ENCODE measurements around the gene KLF5.

DNA sequence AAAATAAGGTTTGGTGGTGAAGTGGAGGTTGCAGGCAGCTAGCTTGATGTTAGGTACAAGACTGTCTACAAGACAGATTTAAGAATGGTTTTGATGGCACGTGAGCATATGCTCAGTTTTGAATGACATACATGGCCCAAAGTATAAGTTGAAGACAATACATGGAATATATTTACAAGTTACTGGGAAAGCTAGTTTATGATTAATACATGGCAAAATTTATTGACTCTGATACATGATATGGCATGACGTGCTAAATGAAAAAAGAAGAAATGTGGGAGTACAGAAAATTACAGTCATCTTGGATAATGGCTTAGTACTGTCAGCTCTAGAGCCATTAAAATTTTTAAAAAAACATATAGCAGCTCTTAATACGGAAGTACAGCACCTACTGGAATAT, 4.4 kb downstream of the KLF5 start:
- TF ChIP-seq, protein P1, sequence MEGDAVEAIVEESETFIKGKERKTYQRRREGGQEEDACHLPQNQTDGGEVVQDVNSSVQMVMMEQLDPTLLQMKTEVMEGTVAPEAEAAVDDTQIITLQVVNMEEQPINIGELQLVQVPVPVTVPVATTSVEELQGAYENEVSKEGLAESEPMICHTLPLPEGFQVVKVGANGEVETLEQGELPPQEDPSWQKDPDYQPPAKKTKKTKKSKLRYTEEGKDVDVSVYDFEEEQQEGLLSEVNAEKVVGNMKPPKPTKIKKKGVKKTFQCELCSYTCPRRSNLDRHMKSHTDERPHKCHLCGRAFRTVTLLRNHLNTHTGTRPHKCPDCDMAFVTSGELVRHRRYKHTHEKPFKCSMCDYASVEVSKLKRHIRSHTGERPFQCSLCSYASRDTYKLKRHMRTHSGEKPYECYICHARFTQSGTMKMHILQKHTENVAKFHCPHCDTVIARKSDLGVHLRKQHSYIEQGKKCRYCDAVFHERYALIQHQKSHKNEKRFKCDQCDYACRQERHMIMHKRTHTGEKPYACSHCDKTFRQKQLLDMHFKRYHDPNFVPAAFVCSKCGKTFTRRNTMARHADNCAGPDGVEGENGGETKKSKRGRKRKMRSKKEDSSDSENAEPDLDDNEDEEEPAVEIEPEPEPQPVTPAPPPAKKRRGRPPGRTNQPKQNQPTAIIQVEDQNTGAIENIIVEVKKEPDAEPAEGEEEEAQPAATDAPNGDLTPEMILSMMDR (IDR thresholded peaks at IDR 0.05): no peak
- TF ChIP-seq EZH2 (IDR thresholded peaks at IDR 0.05) (no peak), EZH2phosphoT487 (IDR thresholded peaks at IDR 0.05) (no peak)
